ENCODE results near the gene DPH3. TPM values are rescaled to one million over a fixed set of nuclear protein-coding genes. Genes with fewer than 3 reads are reported as not detected.

Gene DPH3
- total and polyA plus RNA-seq, 2 donors (not counting 3 experiments of a cell fraction or from before 2014, with no cell fraction given): 7.7 to 28.7 TPM

- dilution Hi-C loops (cut with MboI; ENCODE audit: extremely low pct_ligation_motif_present, low sequenced_read_pairs): no loop called here
- POLR2A ChIA-PET: no interaction called here
Observed at GRCh38 chr3:16255326-16255725, 9.4 kb downstream of the DPH3 start.

More at GRCh38 chr3:16255326-16255725, 9.4 kb downstream of the DPH3 start:
- Histone ChIP-seq H3K9ac (replicated peaks; ENCODE audit: extremely low read depth, insufficient read depth, low read length) (no peak overlapping the region), H3K27ac (ENCODE audit: insufficient read depth, low read depth, low read length) (no peak overlapping the region), H3K4me1 (ENCODE audit: control insufficient read depth, extremely low read depth, insufficient read depth, low read length) (no peaks in the 10 kb centered on the region), H3K27me3 (ENCODE audit: control insufficient read depth in 2 of 2, insufficient read depth in 2 of 2, low read length in 2 of 2) (no peaks in the 10 kb centered on the region), H3K9me1 (replicated peaks; ENCODE audit: control insufficient read depth, extremely low read depth, insufficient read depth, low read length) (no peaks in the 10 kb centered on the region), H3K9me3 (replicated peaks; ENCODE audit: control insufficient read depth, insufficient read depth, low read length) (no peaks in the 10 kb centered on the region), H4K20me1 (replicated peaks; ENCODE audit: control insufficient read depth, extremely low read depth, insufficient read depth, low read length) (no peaks in the 10 kb centered on the region), H3K79me2 (ENCODE audit: control insufficient read depth, insufficient read depth, low read length) (no peaks in the 10 kb centered on the region), H2AFZ (ENCODE audit: low read depth, low read length) (no peak overlapping the region), H3K4me3 (replicated peaks in 1 of 3; ENCODE audit: insufficient read depth in 1 of 3, low read depth in 1 of 3, low read length in 3 of 3) (no peak overlapping the region), H3K4me2 (ENCODE audit: insufficient read depth, low read length) (no peak overlapping the region), H3K36me3 (ENCODE audit: control insufficient read depth in 2 of 2, extremely low read depth in 1 of 2, insufficient read depth in 2 of 2, low read length in 2 of 2) (peaks cover 0 to 3% of the 10 kb centered on the region in 2 experiments)
- FAIRE-seq (no peak), DNase-seq (ENCODE audit: low read depth, low spot score) (no peak)
- CTCF ChIA-PET: no interaction called here
- intact Hi-C loops (cut with micrococcal nuclease): no loop called here
- BruUV-seq (replicated peaks): no TSS peak
- TF ChIP-seq CTCF (IDR thresholded peaks at IDR 0.05; ENCODE audit: extremely low read depth in 1 of 2, insufficient read depth in 1 of 2, low read depth in 1 of 2, low read length in 2 of 2) (no peak), GATA2 (IDR thresholded peaks at IDR 0.05; ENCODE audit: insufficient read depth, insufficient read length, low read depth, low read length) (no peak), JUN (IDR thresholded peaks at IDR 0.05; ENCODE audit: borderline replicate concordance, insufficient read depth, insufficient read length, low read depth) (no peak), MAX (IDR thresholded peaks at IDR 0.05; ENCODE audit: insufficient read depth, insufficient read length) (no peak), POLR2A (IDR thresholded peaks at IDR 0.05; ENCODE audit: low read depth, low read length) (no peak), FOS (IDR thresholded peaks at IDR 0.05; ENCODE audit: borderline replicate concordance, insufficient read depth, low read length) (no peak)
